Measurements from ENCODE around the gene ZNF423. TPM values are rescaled to one million over a fixed set of nuclear protein-coding genes. Genes with fewer than 3 reads are reported as not detected.

Gene ZNF423
- total RNA-seq, 6 experiments from 2014 or later = 0.43 to 1.2 (median 0.89) TPM

- Histone ChIP-seq H3K9me3 (no peaks in the 10 kb centered on the region), H3K4me3 (no peak overlapping the region), H3K27me3 (no peaks in the 10 kb centered on the region), H3K36me3 (no peaks in the 10 kb centered on the region), H3K27ac (no peak overlapping the region), H3K4me1 (no peaks in the 10 kb centered on the region)
- intact Hi-C loops (cut with DNase I) = no loop called here
- 68% methylated on average over 17 of the region's 20 CpGs for WGBS (ENCODE audit: insufficient coverage, low coverage, low lambda C conversion rate, missing lambda C conversion rate)
- TF ChIP-seq POLR2A (IDR thresholded peaks at IDR 0.05) (no peak), CTCF (IDR thresholded peaks at IDR 0.05) (peak in 1 of 4 donors; percentile 15)
- ATAC-seq (peak; percentile 5 to 42 (median 32)), DNase-seq (no peak)
These were observed 415.5 kb downstream of the ZNF423 start for GRCh38 chr16:49440156-49441065.

GRCh38 chr16:49439676-49440075, 416.2 kb downstream of the ZNF423 start:
- no peak for DNase-seq
- intact Hi-C loops (cut with DNase I) = no loop called here

GRCh38 chr16:49439050-49439449, 416.9 kb downstream of the ZNF423 start:
- WGBS (ENCODE audit: insufficient coverage, low coverage, low lambda C conversion rate, missing lambda C conversion rate) = 61% methylated on average over 6 of the region's 7 CpGs
- no peak overlapping the region for H3K4me3 ChIP-seq
- no peaks in the 10 kb centered on the region for H3K9me3 ChIP-seq
- no peaks in the 10 kb centered on the region for H3K4me1 ChIP-seq
- intact Hi-C loops (cut with DNase I) = no loop called here
- no peak for TF ChIP-seq POLR2A (IDR thresholded peaks at IDR 0.05)
- no peak for TF ChIP-seq CTCF (IDR thresholded peaks at IDR 0.05)
- no peaks in the 10 kb centered on the region for H3K27me3 ChIP-seq
- DNase-seq = no peak
- no peaks in the 10 kb centered on the region for H3K36me3 ChIP-seq
- no peak for ATAC-seq
- H3K27ac ChIP-seq = no peak overlapping the region

More at GRCh38 chr16:49439676-49440075, 416.2 kb downstream of the ZNF423 start:
- no CpG with 5 or more reads among the region's 4 CpGs for WGBS (ENCODE audit: insufficient coverage, low coverage, low lambda C conversion rate, missing lambda C conversion rate)
- H3K27ac ChIP-seq = no peak overlapping the region
- TF ChIP-seq POLR2A (IDR thresholded peaks at IDR 0.05) (no peak), CTCF (IDR thresholded peaks at IDR 0.05) (no peak)
- no peaks in the 10 kb centered on the region for H3K36me3 ChIP-seq
- H3K27me3 ChIP-seq = no peaks in the 10 kb centered on the region
- H3K9me3 ChIP-seq = no peaks in the 10 kb centered on the region
- H3K4me1 ChIP-seq = no peaks in the 10 kb centered on the region
- no peak overlapping the region for H3K4me3 ChIP-seq
- ATAC-seq = no peak

Small RNAs within 50 kb of the gene (small RNA-seq; reads per million reads assigned to genes)
- gene MRPS21P7 (0 reads per million in 2 experiments), gene MRPS21P8 (0 reads per million in 2 experiments)

Other genes starting within 250 kb of the ZNF423 start
- 1 to 10 TPM; 6.0 to 9.6 (median 7.5) TPM for gene CNEP1R1, start 169.1 kb upstream of the ZNF423 start, total RNA-seq
- 10 to 100 TPM in 5 of 6 experiments, 1 to 10 TPM in 1; 8.7 to 21.1 (median 12.2) TPM for gene HEATR3, start 209.9 kb upstream of the ZNF423 start, total RNA-seq

Measured in right lobe of liver (tissue), 6 donors.